CD14-positive monocyte (primary cell): ENCODE data around the gene AQP10. TPM values are rescaled to one million over a fixed set of nuclear protein-coding genes. Genes with fewer than 3 reads are reported as not detected.
"Not testable (repeated sequence)": the region's sequence is repeated elsewhere in the genome, so short reads cannot be mapped to it uniquely, and the experiment has no call there.

Experiments
- DNase-seq, 3 donors: peaks; one replicate each; pipeline ENCODE4 v3.0.0-alpha.2; 2011 to 2022
- H2AFZ ChIP-seq: 2 replicates; pipeline ENCODE4 v1.6.0; 2012; ENCODE audit warnings: mild to moderate bottlenecking, low read depth, low read length, inconsistent platforms; ENCODE audit not compliant: insufficient read depth, poor library complexity, severe bottlenecking
- H3K27ac ChIP-seq, 2 donors: 1 replicate in 1 of 2; 2 replicates in 1 of 2; pipeline ENCODE4 v1.5.1; 2012 to 2013; ENCODE audit warnings: low read length in 2 of 2, control low read depth in 1 of 2, inconsistent platforms in 1 of 2, low read depth in 1 of 2, mild to moderate bottlenecking in 1 of 2
- H3K27me3 ChIP-seq, 2 donors: one replicate each; pipeline versions ENCODE4 v1.6.0 to v1.6.1; 2011 to 2013; ENCODE audit warnings: low read length in 2 of 2; ENCODE audit not compliant: control insufficient read depth in 2 of 2, insufficient read depth in 2 of 2
- H3K36me3 ChIP-seq, 2 donors: replicated peaks in 1 of 2; 1 replicate in 1 of 2; 2 replicates in 1 of 2; pipeline versions ENCODE4 v1.5.1 to v1.6.1; 2012 to 2013; ENCODE audit warnings: low read length in 2 of 2, control low read depth in 1 of 2, inconsistent platforms in 1 of 2, mild to moderate bottlenecking in 1 of 2; ENCODE audit not compliant: insufficient read depth in 2 of 2, control insufficient read depth in 1 of 2
- H3K4me1 ChIP-seq, 2 donors: 1 replicate in 1 of 2; 2 replicates in 1 of 2; pipeline versions ENCODE4 v1.5.1 to v1.6.1; 2012 to 2013; ENCODE audit warnings: low read length in 2 of 2, control low read depth in 1 of 2, inconsistent platforms in 1 of 2, mild to moderate bottlenecking in 1 of 2, moderate library complexity in 1 of 2; ENCODE audit not compliant: insufficient read depth in 2 of 2, control insufficient read depth in 1 of 2
- H3K4me2 ChIP-seq: replicated peaks from 2 replicates; pipeline ENCODE3; 2012; ENCODE audit warnings: low read length, moderate library complexity, mild to moderate bottlenecking; ENCODE audit not compliant: poor library complexity, severe bottlenecking; ENCODE audit errors: extremely low read depth
- H3K4me3 ChIP-seq, 3 experiments: fragments of 200-600 bp in 1 of 3; sonication (generic) in 1 of 3; replicated peaks in 1 of 3; 1 replicate in 2 of 3; 2 replicates in 1 of 3; pipeline ENCODE4 v1.5.1; 2011 to 2013; ENCODE audit warnings: low read length in 3 of 3, mild to moderate bottlenecking in 3 of 3, control low read depth in 2 of 3, low read depth in 2 of 3, inconsistent platforms in 1 of 3, moderate library complexity in 1 of 3
- H3K79me2 ChIP-seq: 2 replicates; pipeline ENCODE4 v1.6.0; 2012; ENCODE audit warnings: mild to moderate bottlenecking, control low read depth, inconsistent platforms, low read length, moderate library complexity; ENCODE audit not compliant: insufficient read depth
- H3K9ac ChIP-seq: 2 replicates; pipeline ENCODE4 v1.6.0; 2017; ENCODE audit warnings: low read length, mild to moderate bottlenecking; ENCODE audit not compliant: insufficient read depth, poor library complexity, severe bottlenecking
- H3K9me3 ChIP-seq, 2 donors: replicated peaks in 1 of 2; 1 replicate in 1 of 2; 2 replicates in 1 of 2; pipeline versions ENCODE4 v1.5.1 to v1.6.1; 2012 to 2013; ENCODE audit warnings: low read length in 2 of 2, control low read depth in 1 of 2; ENCODE audit not compliant: control insufficient read depth in 1 of 2, insufficient read depth in 1 of 2
- H4K20me1 ChIP-seq: 2 replicates; pipeline ENCODE4 v1.6.0; 2012; ENCODE audit warnings: mild to moderate bottlenecking, low read length, control low read depth, moderate library complexity; ENCODE audit not compliant: insufficient read depth
- H3K27ac Mint-ChIP-seq, 7 donors: one replicate each; pipeline ENCODE4 v1.8.0; 2020; ENCODE audit warnings: mild to moderate bottlenecking in 7 of 7, mixed read lengths in 7 of 7, moderate library complexity in 6 of 7, inconsistent platforms in 2 of 7
- H3K27me3 Mint-ChIP-seq, 3 donors: one replicate each; pipeline ENCODE4 v1.8.0; 2021 to 2022; ENCODE audit warnings: low read depth in 3 of 3, mild to moderate bottlenecking in 3 of 3, mixed read lengths in 3 of 3, moderate library complexity in 3 of 3, inconsistent platforms in 1 of 3
- H3K36me3 Mint-ChIP-seq, 2 donors: one replicate each; pipeline ENCODE4 v1.8.0; 2020; ENCODE audit warnings: mixed read lengths in 2 of 2, inconsistent platforms in 1 of 2, mild to moderate bottlenecking in 1 of 2
- H3K4me1 Mint-ChIP-seq: one replicate; pipeline ENCODE4 v1.8.0; 2020; ENCODE audit warnings: mild to moderate bottlenecking, mixed read lengths
- H3K4me3 Mint-ChIP-seq, 2 donors: one replicate each; pipeline ENCODE4 v1.8.0; 2020; ENCODE audit warnings: mild to moderate bottlenecking in 2 of 2, mixed read lengths in 2 of 2, moderate library complexity in 1 of 2
- H3K9me3 Mint-ChIP-seq, 7 donors: one replicate each; pipeline ENCODE4 v1.8.0; 2020 to 2022; ENCODE audit warnings: mixed read lengths in 7 of 7, mild to moderate bottlenecking in 6 of 7, moderate library complexity in 6 of 7, inconsistent platforms in 2 of 7
- CTCF ChIP-seq: fragments of 200-600 bp; IDR thresholded peaks from one replicate; pipeline ENCODE4 v1.8.0; 2022; ENCODE audit warnings: antibody characterized with exemption, mild to moderate bottlenecking
- WGBS: methylation state at CpG from one replicate; pipeline ENCODE4 v1.1.5; 2013; ENCODE audit warnings: missing lambda C conversion rate; ENCODE audit not compliant: insufficient coverage; 5-methylcytosine and 5-hydroxymethylcytosine counted together
- intact Hi-C, 2 donors: fragments of 100-400 bp; cut with micrococcal nuclease; formaldehyde crosslinking; loops; one replicate each; pipeline versions ENCODE4 v1.15.0 to v1.15.1; 2023
- polyA plus RNA-seq, 3 donors: library from polyadenylated mRNA; depleted of rRNA in 1 of 3; unstranded in 2 of 3; stranded (reverse) in 1 of 3; fragments of 300-500 nt in 2 of 3; fragments of >200 nt in 1 of 3; fragmentation: Illumina TruSeq in 2 of 3; gene quantifications; 1 replicate in 2 of 3; 2 replicates in 1 of 3; pipeline ENCODE4 v1.2.3, GENCODE V29; 2012 to 2021

The AQP10 gene
- polyA plus RNA-seq, 3 donors: 0.09 TPM; not detected in 2

GRCh38 chr1:154316704-154317103, 4.2 kb upstream of the AQP10 start:
- peaks cover 0 to 2% of the 10 kb centered on the region in 2 donors for H3K27me3 ChIP-seq
- Mint-ChIP-seq H3K9me3 (peaks cover 0 to 35% (median 18%) of the 10 kb centered on the region in 7 donors), H3K36me3 (no peaks in the 10 kb centered on the region), H3K4me3 (no peak overlapping the region), H3K27me3 (peaks cover 5 to 18% (median 7%) of the 10 kb centered on the region in 3 donors), H3K4me1 (no peaks in the 10 kb centered on the region), H3K27ac (no peak overlapping the region)
- no peak overlapping the region for H3K4me3 ChIP-seq
- DNase-seq: no peak
- intact Hi-C loops: no loop called here
- H3K4me2 ChIP-seq: no peak overlapping the region
- no peaks in the 10 kb centered on the region for H4K20me1 ChIP-seq
- no CpG with 5 or more reads among the region's 1 CpG for WGBS
- no peaks in the 10 kb centered on the region for H3K4me1 ChIP-seq
- peaks cover 5 to 9% of the 10 kb centered on the region in 2 donors for H3K9me3 ChIP-seq
- no peaks in the 10 kb centered on the region for H3K79me2 ChIP-seq
- no peak overlapping the region for H3K27ac ChIP-seq
- no peak overlapping the region for H3K9ac ChIP-seq
- H3K36me3 ChIP-seq: no peaks in the 10 kb centered on the region
- no peak for TF ChIP-seq CTCF
- no peak overlapping the region for H2AFZ ChIP-seq

GRCh38 chr1:154318386-154318785, 2.5 kb upstream of the AQP10 start:
- no peaks in the 10 kb centered on the region for H3K36me3 ChIP-seq
- no peaks in the 10 kb centered on the region for H4K20me1 ChIP-seq
- no peaks in the 10 kb centered on the region for H3K4me1 ChIP-seq
- peaks cover 5 to 9% of the 10 kb centered on the region in 2 donors for H3K9me3 ChIP-seq
- H3K4me3 ChIP-seq: no peak overlapping the region
- WGBS: 100% methylated on average over 2 of the region's 4 CpGs
- no peak overlapping the region for H3K27ac Mint-ChIP-seq
- no peak for DNase-seq
- peaks cover 5 to 26% (median 14%) of the 10 kb centered on the region in 3 donors for H3K27me3 Mint-ChIP-seq
- peaks cover 0 to 33% (median 18%) of the 10 kb centered on the region in 7 donors for H3K9me3 Mint-ChIP-seq
- H3K27ac ChIP-seq: no peak overlapping the region
- H3K79me2 ChIP-seq: no peaks in the 10 kb centered on the region
- H3K4me3 Mint-ChIP-seq: no peak overlapping the region
- TF ChIP-seq CTCF: no peak
- H3K4me1 Mint-ChIP-seq: no peaks in the 10 kb centered on the region
- H3K4me2 ChIP-seq: no peak overlapping the region
- intact Hi-C loops: no loop called here
- H3K9ac ChIP-seq: no peak overlapping the region
- peaks cover 0 to 5% of the 10 kb centered on the region in 2 donors for H3K27me3 ChIP-seq
- H3K36me3 Mint-ChIP-seq: no peaks in the 10 kb centered on the region
- H2AFZ ChIP-seq: no peak overlapping the region

GRCh38 chr1:154321609-154321934, 679 bp downstream of the AQP10 start:
- H3K36me3 Mint-ChIP-seq, H3K27ac ChIP-seq, H3K9ac ChIP-seq, H3K4me3 Mint-ChIP-seq, H4K20me1 ChIP-seq, H2AFZ ChIP-seq, H3K4me2 ChIP-seq, H3K9me3 ChIP-seq, H3K36me3 ChIP-seq, intact Hi-C loops, H3K4me3 ChIP-seq, H3K79me2 ChIP-seq, DNase-seq, H3K27ac Mint-ChIP-seq: not testable (repeated sequence)
- Histone ChIP-seq H3K4me1 (peaks cover 18 to 24% of the 10 kb centered on the region in 2 donors), H3K27me3 (peaks cover 0 to 15% of the 10 kb centered on the region in 2 donors)
- Mint-ChIP-seq H3K9me3 (peaks cover 0 to 18% (median 10%) of the 10 kb centered on the region in 7 donors), H3K4me1 (peaks cover 20% of the 10 kb centered on the region), H3K27me3 (peaks cover 22 to 53% (median 30%) of the 10 kb centered on the region in 3 donors)
